HepG2 (cell line): Measurements from ENCODE around the gene MXRA8. TPM values are rescaled to one million over a fixed set of nuclear protein-coding genes. Genes with fewer than 3 reads are reported as not detected.

ENCODE experiments used
- ATAC-seq: fragments of 200-7000 bp; cut with Tn5 transposase; 3 replicates; pipeline ENCODE4 v1.9.1; 2020; ENCODE audit warnings: mild to moderate bottlenecking, moderate library complexity
- BruUV-seq: library from RNA; stranded (reverse); fragments of 400-500 nt; replicated peaks from 2 replicates; lab custom pipeline; 2021; lab: Mats Ljungman, UMichigan
- CTCF ChIA-PET: fragments of 300-600 bp; formaldehyde crosslinking; extraction: SDS; loops from one replicate; lab custom pipeline; 2021; ENCODE audit warnings: low total read pairs, inconsistent platforms, low intra/inter-chr PET ratio; lab: Yijun Ruan, JAX
- POLR2A ChIA-PET: fragments of 350-600 bp; sonication (Branson Sonifier 250); formaldehyde crosslinking; loops from one replicate; lab custom pipeline; 2020; ENCODE audit warnings: antibody characterized with exemption, inconsistent platforms; lab: Yijun Ruan, JAX
- DNase-seq: peaks from one replicate; pipeline ENCODE4 v3.0.0-alpha.2; 2015; ENCODE audit warnings: low spot score
- FAIRE-seq: peaks from 3 replicates; lab custom pipeline; 2011; peaks lifted over from hg19 to GRCh38; lab: Jason Lieb, UNC
- H2AFZ ChIP-seq: one replicate; pipeline ENCODE4 v1.6.1; 2011; ENCODE audit warnings: low read length, inconsistent platforms
- H3K27ac ChIP-seq: fragments of 300-600 bp; 3 replicates; pipeline ENCODE4 v1.8.0; 2011; ENCODE audit warnings: mixed run types, mild to moderate bottlenecking, mixed read lengths, low read length, inconsistent platforms; ENCODE audit not compliant: insufficient read depth; ENCODE audit errors: extremely low read length
- H3K27me3 ChIP-seq, 2 experiments: fragments of 200-600 bp in 1 of 2; 2 replicates in 1 of 2; 3 replicates in 1 of 2; pipeline versions ENCODE4 v1.6.0 to v1.8.0; 2011; ENCODE audit warnings: low read length in 2 of 2, mild to moderate bottlenecking in 2 of 2, moderate library complexity in 2 of 2, inconsistent platforms in 1 of 2; ENCODE audit not compliant: insufficient read depth in 2 of 2, control insufficient read depth in 1 of 2
- H3K36me3 ChIP-seq, 2 experiments: fragments of 200-600 bp in 1 of 2; replicated peaks in 1 of 2; 2 replicates in 1 of 2; 3 replicates in 1 of 2; pipeline versions ENCODE4 v1.5.1 to v1.8.0; 2011; ENCODE audit warnings: low read length in 2 of 2, inconsistent platforms in 1 of 2; ENCODE audit not compliant: insufficient read depth in 2 of 2, control insufficient read depth in 1 of 2
- H3K4me1 ChIP-seq: 2 replicates; pipeline ENCODE4 v1.5.1; 2012; ENCODE audit warnings: low read length, inconsistent platforms; ENCODE audit not compliant: insufficient read depth
- H3K4me2 ChIP-seq: 2 replicates; pipeline ENCODE4 v1.6.0; 2011; ENCODE audit warnings: low read depth, low read length, inconsistent platforms
- H3K4me3 ChIP-seq, 3 experiments: fragments of 200-600 bp in 1 of 3; sonication (generic), shearing (Covaris generic) in 1 of 3; replicated peaks in 1 of 3; 2 replicates each; pipeline ENCODE4 v1.5.1; 2011 to 2016; ENCODE audit warnings: low read length in 3 of 3, inconsistent platforms in 2 of 3, low read depth in 2 of 3, mild to moderate bottlenecking in 2 of 3, control low read depth in 1 of 3, mixed read lengths in 1 of 3; ENCODE audit not compliant: insufficient read depth in 1 of 3
- H3K79me2 ChIP-seq: one replicate; pipeline ENCODE4 v1.6.1; 2011; ENCODE audit warnings: low read length, inconsistent platforms; ENCODE audit not compliant: insufficient read depth
- H3K9ac ChIP-seq: 2 replicates; pipeline ENCODE4 v1.6.0; 2011; ENCODE audit warnings: mild to moderate bottlenecking, low read depth, low read length, inconsistent platforms; ENCODE audit not compliant: insufficient read depth
- H3K9me3 ChIP-seq: 2 replicates; pipeline ENCODE4 v1.5.1; 2012; ENCODE audit warnings: mild to moderate bottlenecking, low read length
- H4K20me1 ChIP-seq: 2 replicates; pipeline ENCODE4 v1.6.0; 2011; ENCODE audit warnings: inconsistent platforms, mild to moderate bottlenecking, low read length, moderate library complexity; ENCODE audit not compliant: insufficient read depth
- GABPB1 ChIP-seq: IDR thresholded peaks from 2 replicates; pipeline ENCODE4 v1.6.1; 2016; ENCODE audit warnings: mild to moderate bottlenecking, missing genetic modification reagents, moderate library complexity, missing compliant biosample characterization
- HOXA5 ChIP-seq: sonication (generic); formaldehyde crosslinking; IDR thresholded peaks from 2 replicates; pipeline ENCODE4 v1.4.0; 2020; ENCODE audit warnings: missing genetic modification reagents
- KDM5A ChIP-seq: fragments of 200-600 bp; sonication (generic); IDR thresholded peaks from 2 replicates; pipeline ENCODE4 v1.7.0; 2018; ENCODE audit warnings: antibody characterized with exemption, mild to moderate bottlenecking, low read length, borderline replicate concordance
- NR2C2 ChIP-seq: sonication (generic); formaldehyde crosslinking; IDR thresholded peaks from 2 replicates; pipeline ENCODE4 v1.4.0; 2020; ENCODE audit warnings: missing genetic modification reagents, mild to moderate bottlenecking, moderate library complexity, borderline replicate concordance
- RAD21 ChIP-seq: fragments of 450-650 bp; formaldehyde crosslinking; IDR thresholded peaks from 2 replicates; pipeline ENCODE4 v1.5.0; 2020; ENCODE audit warnings: mild to moderate bottlenecking
- SRSF4 ChIP-seq: fragments of 200-400 bp; formaldehyde crosslinking; IDR thresholded peaks from one replicate; pipeline ENCODE4 v1.6.1; 2018; ENCODE audit warnings: mild to moderate bottlenecking, low read depth, low read length, moderate library complexity; ENCODE audit not compliant: poor library complexity, severe bottlenecking
- ZBTB21 ChIP-seq: sonication (generic); formaldehyde crosslinking; IDR thresholded peaks from 2 replicates; pipeline ENCODE4 v1.4.0; 2020; ENCODE audit warnings: missing genetic modification reagents
- ZBTB38 ChIP-seq: sonication (generic); formaldehyde crosslinking; IDR thresholded peaks from 2 replicates; pipeline ENCODE4 v1.5.1; 2020; ENCODE audit warnings: mild to moderate bottlenecking, missing genetic modification reagents
- ZNF776 ChIP-seq: sonication (generic); formaldehyde crosslinking; IDR thresholded peaks from 2 replicates; pipeline ENCODE4 v1.4.0; 2020; ENCODE audit warnings: mild to moderate bottlenecking, missing genetic modification reagents
- WGBS: methylation state at CpG from one replicate; pipeline ENCODE4 v1.1.6; 2017; ENCODE audit warnings: low lambda C conversion rate; 5-methylcytosine and 5-hydroxymethylcytosine counted together
- in situ Hi-C: cut with HindIII; loops from 2 replicates; pipeline ENCODE4 v1.10.0; 2017; ENCODE audit warnings: low pct_unique_long_range_greater_than_20kb; ENCODE audit not compliant: extremely low pct_ligation_motif_present
- intact Hi-C: fragments of 100-400 bp; cut with micrococcal nuclease; formaldehyde crosslinking; loops from one replicate; pipeline ENCODE4 v1.10.0; 2022; ENCODE audit not compliant: unreplicated experiment
- polyA plus RNA-seq, 8 experiments: library from polyadenylated mRNA; depleted of rRNA in 3 of 8; stranded (reverse) in 7 of 8; unstranded in 1 of 8; fragments of >200 nt; fragmentation: Illumina TruSeq in 4 of 8; extraction: Trizol in 4 of 8; gene quantifications; 2 replicates each; pipeline versions ENCODE4 v1.2.1 to v1.2.3, GENCODE V29; 2011 to 2016; ENCODE audit warnings: low read depth in 4 of 8, missing spikeins in 1 of 8, mixed read lengths in 1 of 8; ENCODE audit not compliant: insufficient read depth in 1 of 8
- total RNA-seq, 5 experiments: library from RNA; depleted of rRNA; stranded (reverse); fragments of >200 nt; fragmentation: Illumina TruSeq; extraction: Trizol; gene quantifications; 2 replicates each; pipeline ENCODE4 v1.2.3, GENCODE V29; 2016; ENCODE audit warnings: low read depth in 1 of 5
- TF ChIP-seq, protein P1 (sequence below): sonication (generic); formaldehyde crosslinking; IDR thresholded peaks from 2 replicates; pipeline ENCODE4 v1.5.0; 2020; ENCODE audit warnings: missing genetic modification reagents, mild to moderate bottlenecking, borderline replicate concordance
- TF ChIP-seq, protein P2 (sequence below): sonication (generic); formaldehyde crosslinking; IDR thresholded peaks from 2 replicates; pipeline ENCODE4 v1.4.0; 2020; ENCODE audit warnings: mild to moderate bottlenecking, missing genetic modification reagents
- TF ChIP-seq, protein P3 (sequence below): sonication (generic); formaldehyde crosslinking; IDR thresholded peaks from 2 replicates; pipeline ENCODE4 v1.4.0; 2020; ENCODE audit warnings: missing genetic modification reagents
- TF ChIP-seq, protein P4 (sequence below): sonication (generic); formaldehyde crosslinking; IDR thresholded peaks from 2 replicates; pipeline ENCODE4 v1.4.0; 2020; ENCODE audit warnings: missing genetic modification reagents, mild to moderate bottlenecking, borderline replicate concordance
- TF ChIP-seq, protein P5 (sequence below): sonication (generic); formaldehyde crosslinking; IDR thresholded peaks from 2 replicates; pipeline ENCODE4 v1.4.0; 2020; ENCODE audit warnings: missing genetic modification reagents, low read depth, mild to moderate bottlenecking, borderline replicate concordance

The MXRA8 gene
- total and polyA plus RNA-seq, 2 of the 13 experiments (the other 11 are each of a cell fraction or from before 2014, with no cell fraction given) = 19.8 to 44.8 TPM

DNA sequence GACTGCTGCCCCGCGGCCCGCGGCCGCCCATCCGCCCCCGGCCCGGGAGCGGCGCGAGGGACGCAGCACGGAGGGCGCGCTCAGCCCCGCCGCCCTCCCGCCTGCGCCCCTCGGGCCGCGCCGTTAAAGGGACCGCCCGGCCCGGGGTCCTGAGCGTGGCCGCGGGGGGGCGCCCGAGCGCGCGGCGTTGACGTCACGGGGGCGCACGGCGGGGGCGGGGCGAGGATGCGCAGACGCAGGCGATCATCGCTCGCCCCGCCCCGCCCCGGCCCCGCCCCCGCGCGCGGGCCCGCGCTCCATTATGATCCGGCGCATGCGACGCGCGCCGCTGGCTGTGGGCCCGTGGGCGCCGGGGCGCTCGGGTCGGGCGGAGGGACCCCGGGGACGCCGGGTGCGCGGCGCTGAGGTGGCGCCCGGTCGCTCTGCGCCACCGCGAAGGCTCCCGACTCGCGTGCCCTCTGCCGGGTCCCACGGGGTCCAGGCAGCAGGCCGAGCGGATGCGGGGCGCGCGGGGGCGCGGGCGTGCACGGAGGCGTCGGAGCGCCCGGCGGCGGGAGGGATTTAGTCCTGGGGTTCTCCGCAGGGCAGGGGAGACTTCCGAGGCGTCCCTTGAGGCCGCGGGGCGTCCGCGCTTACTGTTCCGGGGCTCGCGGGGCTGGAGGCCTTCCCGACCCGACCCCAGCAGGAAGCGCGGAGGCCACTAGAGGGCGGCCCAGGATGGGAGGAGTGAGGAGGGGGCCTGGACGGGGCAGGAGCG is 8.9 kb downstream of the MXRA8 start, which contains the start of gene DVL1:
DVL1 (minus strand) TSS at position 163 of the 757 bp plus-strand sequence. CDS start 353 bp downstream, outside the sequence.
- H3K9me3 ChIP-seq = no peaks in the 10 kb centered on the region
- H3K27me3 ChIP-seq = no peaks in the 10 kb centered on the region
- no TSS peak for BruUV-seq
- peak within 1 kb of the TSS; percentile 82 for H3K27ac ChIP-seq
- ChIA-PET CTCF (interaction anchor here (2.0 kb wide), 1 partner anchor 23 kb away, joined by 13 read pairs; no protein-coding TSS in a partner anchor), POLR2A (interaction anchor here (1.6 to 2.7 kb wide), 4 partner anchors 10 to 51 kb away, joined by 8 to 38 read pairs (median 16); partner anchors contain the start of genes AURKAIP1 and MXRA8)
- H3K4me3 ChIP-seq = peak within 1 kb of the TSS; percentile 79 to 90 (median 85)
- intact Hi-C loops (no loop called here), in situ Hi-C loops (no loop called here)
- ATAC-seq (0 out of 3 replicates have a peak, but pooled peaks have one; percentile 3), DNase-seq (no peak), FAIRE-seq (no peak)
- H3K36me3 ChIP-seq = no peaks in the 10 kb centered on the region
- peak within 1 kb of the TSS; percentile 91 for H3K4me2 ChIP-seq
- H3K9ac ChIP-seq = peak within 1 kb of the TSS; percentile 91
- H2AFZ ChIP-seq = no peak within 1 kb of the TSS
- H3K79me2 ChIP-seq = peaks cover 43% of the 10 kb centered on the region
- WGBS = 1% methylated on average over 24 of the region's 122 CpGs
- H3K4me1 ChIP-seq = peaks cover 49% of the 10 kb centered on the region
- H4K20me1 ChIP-seq = peaks cover 25% of the 10 kb centered on the region; the same call in 1 of the 2 replicates
- TF ChIP-seq KDM5A = peak; percentile 56; the same call in 1 of the 2 replicates
- TF ChIP-seq, protein P1, sequence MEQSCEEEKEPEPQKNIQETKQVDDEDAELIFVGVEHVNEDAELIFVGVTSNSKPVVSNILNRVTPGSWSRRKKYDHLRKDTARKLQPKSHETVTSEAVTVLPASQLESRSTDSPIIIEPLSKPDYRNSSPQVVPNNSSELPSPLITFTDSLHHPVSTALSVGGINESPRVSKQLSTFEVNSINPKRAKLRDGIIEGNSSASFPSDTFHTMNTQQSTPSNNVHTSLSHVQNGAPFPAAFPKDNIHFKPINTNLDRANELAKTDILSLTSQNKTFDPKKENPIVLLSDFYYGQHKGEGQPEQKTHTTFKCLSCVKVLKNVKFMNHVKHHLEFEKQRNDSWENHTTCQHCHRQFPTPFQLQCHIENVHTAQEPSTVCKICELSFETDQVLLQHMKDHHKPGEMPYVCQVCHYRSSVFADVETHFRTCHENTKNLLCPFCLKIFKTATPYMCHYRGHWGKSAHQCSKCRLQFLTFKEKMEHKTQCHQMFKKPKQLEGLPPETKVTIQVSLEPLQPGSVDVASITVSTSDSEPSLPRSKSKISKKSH = no peak
- TF ChIP-seq, protein P2, sequence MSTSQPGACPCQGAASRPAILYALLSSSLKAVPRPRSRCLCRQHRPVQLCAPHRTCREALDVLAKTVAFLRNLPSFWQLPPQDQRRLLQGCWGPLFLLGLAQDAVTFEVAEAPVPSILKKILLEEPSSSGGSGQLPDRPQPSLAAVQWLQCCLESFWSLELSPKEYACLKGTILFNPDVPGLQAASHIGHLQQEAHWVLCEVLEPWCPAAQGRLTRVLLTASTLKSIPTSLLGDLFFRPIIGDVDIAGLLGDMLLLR (CRISPR knock-in tag) = 0 out of 2 replicates have a peak, but pooled peaks have one; percentile 28
- TF ChIP-seq HOXA5 = no peak
- TF ChIP-seq GABPB1 (CRISPR knock-in tag) = peak; percentile 65
- no peak for TF ChIP-seq ZBTB21 (CRISPR knock-in tag)
- TF ChIP-seq, protein P3, sequence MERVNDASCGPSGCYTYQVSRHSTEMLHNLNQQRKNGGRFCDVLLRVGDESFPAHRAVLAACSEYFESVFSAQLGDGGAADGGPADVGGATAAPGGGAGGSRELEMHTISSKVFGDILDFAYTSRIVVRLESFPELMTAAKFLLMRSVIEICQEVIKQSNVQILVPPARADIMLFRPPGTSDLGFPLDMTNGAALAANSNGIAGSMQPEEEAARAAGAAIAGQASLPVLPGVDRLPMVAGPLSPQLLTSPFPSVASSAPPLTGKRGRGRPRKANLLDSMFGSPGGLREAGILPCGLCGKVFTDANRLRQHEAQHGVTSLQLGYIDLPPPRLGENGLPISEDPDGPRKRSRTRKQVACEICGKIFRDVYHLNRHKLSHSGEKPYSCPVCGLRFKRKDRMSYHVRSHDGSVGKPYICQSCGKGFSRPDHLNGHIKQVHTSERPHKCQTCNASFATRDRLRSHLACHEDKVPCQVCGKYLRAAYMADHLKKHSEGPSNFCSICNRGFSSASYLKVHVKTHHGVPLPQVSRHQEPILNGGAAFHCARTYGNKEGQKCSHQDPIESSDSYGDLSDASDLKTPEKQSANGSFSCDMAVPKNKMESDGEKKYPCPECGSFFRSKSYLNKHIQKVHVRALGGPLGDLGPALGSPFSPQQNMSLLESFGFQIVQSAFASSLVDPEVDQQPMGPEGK (CRISPR knock-in tag) = peak; percentile 80
- TF ChIP-seq ZNF776 (CRISPR knock-in tag) = no peak
- TF ChIP-seq ZBTB38 (CRISPR knock-in tag) = peak; percentile 21; the same call in 1 of the 2 replicates
- no peak for TF ChIP-seq SRSF4
- peak; percentile 58 for TF ChIP-seq RAD21 (CRISPR knock-in tag)
- TF ChIP-seq, protein P4, sequence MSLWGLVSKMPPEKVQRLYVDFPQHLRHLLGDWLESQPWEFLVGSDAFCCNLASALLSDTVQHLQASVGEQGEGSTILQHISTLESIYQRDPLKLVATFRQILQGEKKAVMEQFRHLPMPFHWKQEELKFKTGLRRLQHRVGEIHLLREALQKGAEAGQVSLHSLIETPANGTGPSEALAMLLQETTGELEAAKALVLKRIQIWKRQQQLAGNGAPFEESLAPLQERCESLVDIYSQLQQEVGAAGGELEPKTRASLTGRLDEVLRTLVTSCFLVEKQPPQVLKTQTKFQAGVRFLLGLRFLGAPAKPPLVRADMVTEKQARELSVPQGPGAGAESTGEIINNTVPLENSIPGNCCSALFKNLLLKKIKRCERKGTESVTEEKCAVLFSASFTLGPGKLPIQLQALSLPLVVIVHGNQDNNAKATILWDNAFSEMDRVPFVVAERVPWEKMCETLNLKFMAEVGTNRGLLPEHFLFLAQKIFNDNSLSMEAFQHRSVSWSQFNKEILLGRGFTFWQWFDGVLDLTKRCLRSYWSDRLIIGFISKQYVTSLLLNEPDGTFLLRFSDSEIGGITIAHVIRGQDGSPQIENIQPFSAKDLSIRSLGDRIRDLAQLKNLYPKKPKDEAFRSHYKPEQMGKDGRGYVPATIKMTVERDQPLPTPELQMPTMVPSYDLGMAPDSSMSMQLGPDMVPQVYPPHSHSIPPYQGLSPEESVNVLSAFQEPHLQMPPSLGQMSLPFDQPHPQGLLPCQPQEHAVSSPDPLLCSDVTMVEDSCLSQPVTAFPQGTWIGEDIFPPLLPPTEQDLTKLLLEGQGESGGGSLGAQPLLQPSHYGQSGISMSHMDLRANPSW (CRISPR knock-in tag) = no peak
- TF ChIP-seq NR2C2 (CRISPR knock-in tag) = 0 out of 2 replicates have a peak, but pooled peaks have one; percentile 27
- TF ChIP-seq, protein P5, sequence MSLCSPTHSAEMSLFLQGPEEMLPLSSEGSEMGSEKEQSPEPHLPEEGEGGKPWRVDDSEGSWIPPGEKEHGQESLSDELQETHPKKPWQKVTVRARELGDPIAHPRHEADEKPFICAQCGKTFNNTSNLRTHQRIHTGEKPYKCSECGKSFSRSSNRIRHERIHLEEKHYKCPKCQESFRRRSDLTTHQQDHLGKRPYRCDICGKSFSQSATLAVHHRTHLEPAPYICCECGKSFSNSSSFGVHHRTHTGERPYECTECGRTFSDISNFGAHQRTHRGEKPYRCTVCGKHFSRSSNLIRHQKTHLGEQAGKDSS (CRISPR knock-in tag) = peak; percentile 32; the same call in 1 of the 2 replicates
